A673 (cell line): ENCODE measurements around the gene MARS1. TPM values are rescaled to one million over a fixed set of nuclear protein-coding genes. Genes with fewer than 3 reads are reported as not detected.

Experiments
- BruUV-seq: library from RNA; stranded (reverse); fragments of 400-500 nt; replicated peaks from 2 replicates; lab custom pipeline; 2021; lab: Mats Ljungman, UMichigan
- CTCF ChIA-PET: fragments of 300-600 bp; sonication (Branson Sonifier 250); formaldehyde crosslinking; loops from one replicate; lab custom pipeline; 2022; ENCODE audit warnings: antibody characterized with exemption; lab: Charles Lee
- POLR2A ChIA-PET: fragments of 300-600 bp; sonication (Branson Sonifier 250); formaldehyde crosslinking; loops from one replicate; lab custom pipeline; 2022; ENCODE audit warnings: antibody characterized with exemption; ENCODE audit not compliant: low non-redundant PET; lab: Charles Lee
- DNase-seq: peaks from one replicate; pipeline ENCODE4 v3.0.0-alpha.2; 2015; ENCODE audit warnings: low spot score
- H3K27ac ChIP-seq: fragments of 200-600 bp; sonication (generic); 2 replicates; pipeline ENCODE4 v1.5.1; 2016; ENCODE audit warnings: mixed run types, low read depth, mild to moderate bottlenecking, mixed read lengths, antibody characterized with exemption, low read length; ENCODE audit not compliant: poor library complexity, severe bottlenecking
- H3K27me3 ChIP-seq: fragments of 200-600 bp; sonication (generic); replicated peaks from 2 replicates; pipeline ENCODE4 v1.6.1; 2017; ENCODE audit warnings: mixed run types, low read depth, mild to moderate bottlenecking, mixed read lengths, antibody characterized with exemption, low read length; ENCODE audit not compliant: insufficient read depth, poor library complexity
- H3K36me3 ChIP-seq: fragments of 200-600 bp; sonication (generic); 2 replicates; pipeline ENCODE4 v1.6.1; 2016; ENCODE audit warnings: mixed run types, mild to moderate bottlenecking, mixed read lengths, antibody characterized with exemption, low read length; ENCODE audit not compliant: insufficient read depth, poor library complexity, severe bottlenecking
- H3K4me1 ChIP-seq: fragments of 200-600 bp; sonication (generic); 2 replicates; pipeline ENCODE4 v1.6.1; 2017; ENCODE audit warnings: mixed run types, mild to moderate bottlenecking, mixed read lengths, antibody characterized with exemption, low read length; ENCODE audit not compliant: insufficient read depth, poor library complexity, severe bottlenecking
- H3K4me3 ChIP-seq: fragments of 200-600 bp; sonication (generic); 2 replicates; pipeline ENCODE4 v1.5.1; 2016; ENCODE audit warnings: low read depth, mixed run types, mild to moderate bottlenecking, mixed read lengths, low read length; ENCODE audit not compliant: poor library complexity, severe bottlenecking
- H3K9me3 ChIP-seq: fragments of 200-600 bp; sonication (generic); 2 replicates; pipeline ENCODE4 v1.6.1; 2016; ENCODE audit warnings: mixed run types, low read depth, mild to moderate bottlenecking, mixed read lengths, antibody characterized with exemption, low read length; ENCODE audit not compliant: poor library complexity, severe bottlenecking
- CTCF ChIP-seq: fragments of 300-800, 200-600 bp; sonication (generic); conservative IDR thresholded peaks from 2 replicates; pipeline ENCODE4 v1.5.1; 2017; ENCODE audit warnings: low read depth, mild to moderate bottlenecking, antibody characterized with exemption, low read length, moderate library complexity, mixed read lengths
- EZH2 ChIP-seq: fragments of 200-600 bp; sonication (generic); IDR thresholded peaks from 2 replicates; pipeline ENCODE4 v1.6.1; 2017; ENCODE audit warnings: borderline replicate concordance, low read depth, mild to moderate bottlenecking, mixed read lengths, antibody characterized with exemption, low read length; ENCODE audit not compliant: poor library complexity, severe bottlenecking
- intact Hi-C: fragments of 100-400 bp; cut with micrococcal nuclease; formaldehyde crosslinking; loops from one replicate; pipeline ENCODE4 v1.10.0; 2022; ENCODE audit not compliant: unreplicated experiment
- total RNA-seq: library from RNA; stranded (reverse); gene quantifications from 2 replicates; pipeline ENCODE4 v1.2.3, GENCODE V29; 2021

Gene MARS1
- total RNA-seq, 1 experiment from 2014 or later: 467 TPM

- Histone ChIP-seq H3K27ac (no peak overlapping the region), H3K36me3 (no peaks in the 10 kb centered on the region), H3K9me3 (no peaks in the 10 kb centered on the region), H3K27me3 (no peaks in the 10 kb centered on the region), H3K4me3 (no peak overlapping the region), H3K4me1 (peaks cover 13% of the 10 kb centered on the region)
- no TSS peak for BruUV-seq
- TF ChIP-seq EZH2: no peak
- TF ChIP-seq CTCF: no peak
- intact Hi-C loops: loop anchor here (5.0 kb wide), 1 partner anchor 278 kb away; no protein-coding TSS in a partner anchor
- ChIA-PET POLR2A (no interaction called here), CTCF (interaction anchor here (0.5 kb wide), 1 partner anchor 251 kb away, joined by 7 read pairs; no protein-coding TSS in a partner anchor)
- no peak for DNase-seq
These were observed 23.3 kb upstream of the MARS1 start for GRCh38 chr12:57464569-57464968.

DNA sequence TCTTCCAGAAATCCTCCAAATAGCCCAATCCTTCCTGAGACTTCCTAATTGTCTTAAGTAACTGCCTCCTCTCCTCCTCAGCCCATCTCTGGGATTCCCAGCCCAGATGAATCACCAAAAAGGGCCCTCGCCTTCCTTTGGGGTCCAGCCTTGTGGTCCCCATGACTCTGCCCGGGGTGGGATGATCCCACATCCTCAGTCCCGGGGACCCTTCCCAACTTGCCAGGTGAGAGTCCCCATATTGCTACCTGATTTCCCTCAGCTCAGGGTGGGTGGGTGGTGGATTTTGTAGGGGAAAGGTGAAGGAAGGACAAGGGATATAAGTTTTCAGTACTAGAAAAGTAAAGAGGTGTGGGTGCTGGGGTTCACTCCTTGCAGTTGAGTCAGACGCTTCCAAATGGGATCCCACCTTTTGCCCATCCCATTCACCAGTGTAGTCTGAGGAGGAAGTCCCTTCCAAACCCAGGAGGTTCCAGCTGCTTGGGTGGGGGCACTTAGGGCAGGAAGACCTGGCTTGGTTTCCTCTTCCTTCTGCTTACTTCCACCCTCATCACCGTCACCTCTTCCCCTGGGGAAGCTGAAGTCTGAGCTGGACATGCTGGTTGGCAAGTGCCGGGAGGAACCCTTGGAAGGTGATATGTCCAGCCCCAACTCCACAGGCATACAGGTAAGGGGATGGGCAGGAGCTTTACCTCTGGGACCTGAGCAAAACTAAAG, 22.7 kb upstream of the MARS1 start:
- Histone ChIP-seq H3K27ac (no peak overlapping the region), H3K9me3 (no peaks in the 10 kb centered on the region), H3K27me3 (no peaks in the 10 kb centered on the region), H3K4me1 (peaks cover 13% of the 10 kb centered on the region), H3K36me3 (no peaks in the 10 kb centered on the region), H3K4me3 (no peak overlapping the region)
- intact Hi-C loops: no loop called here
- no TSS peak for BruUV-seq
- POLR2A ChIA-PET: no interaction called here
- TF ChIP-seq EZH2: no peak
- TF ChIP-seq CTCF: no peak
- DNase-seq: no peak
- CTCF ChIA-PET: no interaction called here

DNA sequence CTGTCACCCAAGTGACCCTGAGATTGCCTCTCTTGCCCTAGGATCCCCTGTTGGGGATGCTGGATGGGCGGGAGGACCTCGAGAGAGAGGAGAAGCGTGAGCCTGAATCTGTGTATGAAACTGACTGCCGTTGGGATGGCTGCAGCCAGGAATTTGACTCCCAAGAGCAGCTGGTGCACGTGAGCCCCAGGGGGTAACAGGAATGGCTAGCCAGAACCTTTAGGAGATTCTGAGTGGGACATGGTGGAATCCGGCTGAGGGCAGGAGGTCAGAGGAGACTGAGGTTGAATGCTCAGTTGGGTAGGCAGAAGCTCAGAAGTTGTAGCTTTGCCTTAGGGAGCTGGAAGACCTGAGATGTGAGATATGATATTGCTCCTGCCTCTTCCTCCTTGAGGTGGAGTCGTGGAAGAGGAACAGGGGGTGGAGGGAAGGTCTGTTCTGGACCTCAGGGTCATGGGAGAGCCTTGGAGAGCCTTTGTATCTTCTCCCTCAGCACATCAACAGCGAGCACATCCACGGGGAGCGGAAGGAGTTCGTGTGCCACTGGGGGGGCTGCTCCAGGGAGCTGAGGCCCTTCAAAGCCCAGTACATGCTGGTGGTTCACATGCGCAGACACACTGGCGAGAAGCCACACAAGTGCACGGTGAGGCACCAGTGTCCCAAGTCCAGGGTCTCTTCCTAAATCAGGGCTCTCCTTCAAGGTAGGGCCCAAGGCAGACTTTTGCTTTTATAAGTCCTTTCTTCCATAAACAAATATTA, 21.9 kb upstream of the MARS1 start:
- Histone ChIP-seq H3K27ac (no peak overlapping the region), H3K4me1 (peaks cover 10% of the 10 kb centered on the region), H3K4me3 (no peak overlapping the region), H3K36me3 (no peaks in the 10 kb centered on the region), H3K27me3 (no peaks in the 10 kb centered on the region), H3K9me3 (no peaks in the 10 kb centered on the region)
- intact Hi-C loops: no loop called here
- POLR2A ChIA-PET: interaction anchor here (1.0 kb wide), 1 partner anchor 165 kb away, joined by 3 read pairs; no protein-coding TSS in a partner anchor
- TF ChIP-seq EZH2: no peak
- no peak for TF ChIP-seq CTCF
- no TSS peak for BruUV-seq
- DNase-seq: no peak
- CTCF ChIA-PET: no interaction called here
